ENCODE results near the gene SMIM41.

The SMIM41 gene

DNA sequence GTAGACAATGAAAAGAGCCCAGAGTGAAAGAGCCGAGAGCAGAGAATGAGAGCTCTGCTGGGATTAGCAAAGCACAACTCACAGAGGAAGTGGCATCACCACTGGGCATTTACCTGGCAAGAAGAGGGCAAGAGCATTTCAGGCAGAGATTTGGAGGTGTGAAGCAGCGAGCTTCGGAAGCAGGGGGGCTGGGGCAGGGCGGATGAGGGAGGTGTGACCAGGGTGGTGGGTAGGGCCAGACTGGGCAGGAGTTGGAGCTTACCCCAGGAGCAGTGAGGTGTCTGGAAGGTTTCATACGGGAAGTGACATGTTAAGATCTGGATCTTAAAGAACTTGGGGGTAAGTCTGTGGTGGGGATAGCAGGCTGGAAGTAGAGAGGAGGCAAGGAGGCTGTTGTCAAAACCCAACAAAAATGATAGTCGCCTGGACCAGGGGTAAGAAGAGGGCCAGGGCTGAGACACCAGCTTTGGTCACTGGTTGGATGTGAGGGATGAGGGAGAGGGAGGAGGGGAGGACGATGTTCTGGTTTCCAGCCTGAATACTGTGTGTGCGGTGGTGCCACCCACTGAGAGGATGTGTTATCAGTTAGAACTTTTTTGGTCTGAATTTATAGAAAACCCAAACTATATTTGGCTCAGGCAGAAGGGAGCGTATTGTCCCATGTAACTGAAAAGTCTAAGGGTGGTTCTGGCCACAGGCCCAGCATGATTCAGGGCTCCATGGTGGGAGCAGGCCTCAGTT lies 5.2 kb downstream of the SMIM41 start:
- no peak overlapping the region for H3K27ac ChIP-seq
- no peak for TF ChIP-seq ZFX (IDR thresholded peaks at IDR 0.05; ENCODE audit: borderline replicate concordance)
- no peak for TF ChIP-seq CTCF (IDR thresholded peaks at IDR 0.05)

DNA sequence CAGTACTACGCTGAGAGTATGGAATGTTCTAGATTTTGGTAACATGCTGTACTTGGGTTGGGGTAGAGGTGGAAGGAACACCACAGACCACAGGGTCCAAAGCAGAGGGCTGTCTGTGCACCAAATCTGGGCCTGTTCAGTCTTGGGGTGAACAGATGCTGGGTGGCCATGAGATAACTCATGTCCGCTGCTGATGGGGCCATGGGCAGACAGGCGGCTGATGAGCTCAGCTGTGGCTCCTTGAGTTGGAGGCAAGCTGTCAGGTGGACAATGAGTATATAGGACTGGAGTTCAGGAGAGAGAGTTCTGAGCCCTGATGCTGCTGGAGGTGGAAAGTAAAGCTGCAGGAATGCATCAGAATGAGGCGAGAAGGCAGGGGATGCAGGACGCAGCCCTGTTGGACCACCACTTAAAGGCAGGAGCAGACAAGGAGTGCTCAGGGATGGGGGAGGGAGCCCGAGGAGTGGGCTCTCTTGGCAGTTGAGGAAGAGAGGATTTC lies 6.2 kb downstream of the SMIM41 start:
- peak overlapping the region; percentile 13; the same call in 1 of the 2 replicates for H3K27ac ChIP-seq
- no peak for TF ChIP-seq ZFX (IDR thresholded peaks at IDR 0.05; ENCODE audit: borderline replicate concordance)
- TF ChIP-seq CTCF (IDR thresholded peaks at IDR 0.05): no peak

GRCh38 chr12:52086366-52086765 lies 6.9 kb downstream of the SMIM41 start:
- H3K27ac ChIP-seq: peak overlapping the region; percentile 13; the same call in 1 of the 2 replicates
- TF ChIP-seq CTCF (IDR thresholded peaks at IDR 0.05) (no peak), ZFX (IDR thresholded peaks at IDR 0.05; ENCODE audit: borderline replicate concordance) (no peak)

- TF ChIP-seq CTCF (IDR thresholded peaks at IDR 0.05) (no peak), ZFX (IDR thresholded peaks at IDR 0.05; ENCODE audit: borderline replicate concordance) (no peak)
- H3K27ac ChIP-seq: peak overlapping the region; percentile 13; the same call in 1 of the 2 replicates
Observed at GRCh38 chr12:52086944-52087835, 7.7 kb downstream of the SMIM41 start.

- no peak overlapping the region for H3K27ac ChIP-seq
- TF ChIP-seq ZFX (IDR thresholded peaks at IDR 0.05; ENCODE audit: borderline replicate concordance) (no peak), CTCF (IDR thresholded peaks at IDR 0.05) (no peak)
Observed at GRCh38 chr12:52087961-52088820, 8.7 kb downstream of the SMIM41 start.

- TF ChIP-seq CTCF (IDR thresholded peaks at IDR 0.05) (no peak), ZFX (IDR thresholded peaks at IDR 0.05; ENCODE audit: borderline replicate concordance) (no peak)
- H3K27ac ChIP-seq: no peak overlapping the region
Observed at GRCh38 chr12:52089491-52089890, 10.0 kb downstream of the SMIM41 start.

Measured in 22Rv1 (cell line).